Vagina (tissue), 2 donors: ENCODE data around the gene TEX54.

Experiments
- CTCF ChIP-seq, 3 experiments: fragments of 450-650 bp in 2 of 3; fragments of 200-600 bp in 1 of 3; sonication (generic) in 1 of 3; IDR thresholded peaks; one replicate each; pipeline ENCODE4 v1.5.1; 2017 to 2019; ENCODE audit warnings: antibody characterized with exemption in 3 of 3, mild to moderate bottlenecking in 2 of 3, moderate library complexity in 2 of 3
- POLR2A ChIP-seq, 2 donors: fragments of 450-650 bp; IDR thresholded peaks; one replicate each; pipeline ENCODE4 v1.6.1; 2017; ENCODE audit warnings: antibody characterized with exemption in 2 of 2, mild to moderate bottlenecking in 2 of 2, moderate library complexity in 2 of 2
- POLR2AphosphoS5 ChIP-seq, 2 donors: sonication (generic); formaldehyde crosslinking; IDR thresholded peaks; one replicate each; pipeline ENCODE4 v1.9.0; 2017; ENCODE audit warnings: antibody characterized with exemption in 2 of 2, mild to moderate bottlenecking in 2 of 2, low read depth in 1 of 2; ENCODE audit not compliant: insufficient read depth in 1 of 2

- TF ChIP-seq CTCF (IDR thresholded peaks at IDR 0.05) (no peak), POLR2AphosphoS5 (IDR thresholded peaks at IDR 0.05; ENCODE audit: insufficient read depth in 1 of 2, low read depth in 1 of 2) (peak in 1 of 2 donors; percentile 87), POLR2A (IDR thresholded peaks at IDR 0.05) (no peak)
These were observed 9.6 kb upstream of the TEX54 start for GRCh38 chr11:62842171-62842741.
